ENCODE measurements around the gene GPR78.

GPR78 gene

GRCh38 chr4:8587469-8588195 lies 7.4 kb downstream of the GPR78 start:
- no peak for DNase-seq

GRCh38 chr4:8588196-8588470 lies 7.9 kb downstream of the GPR78 start:
- no peak for DNase-seq

- no peak for DNase-seq
Observed at GRCh38 chr4:8589336-8589735, 9.1 kb downstream of the GPR78 start.

GRCh38 chr4:8589823-8590545 lies 9.8 kb downstream of the GPR78 start:
- DNase-seq = no peak

GRCh38 chr4:8590546-8590880 lies 10.3 kb downstream of the GPR78 start:
- DNase-seq = no peak

- no peak for DNase-seq
Observed at GRCh38 chr4:8591114-8591513, 10.9 kb downstream of the GPR78 start.

- DNase-seq = no peak
Observed at GRCh38 chr4:8591626-8592365, 11.6 kb downstream of the GPR78 start.

- no peak for DNase-seq
Observed at GRCh38 chr4:8592366-8593263, 12.4 kb downstream of the GPR78 start, which contains the start of gene CPZ. Gene CPZ, plus strand, starts transcription at chr4:8592765. Its CDS starts 69 bp downstream, at chr4:8592834.

- DNase-seq = no peak
Observed at GRCh38 chr4:8593264-8594096, 13.3 kb downstream of the GPR78 start.

GRCh38 chr4:8594097-8595038 lies 14.2 kb downstream of the GPR78 start:
- DNase-seq = no peak

- DNase-seq = no peak
Observed at GRCh38 chr4:8595237-8596087, 15.3 kb downstream of the GPR78 start.

GRCh38 chr4:8596891-8597290 lies 16.7 kb downstream of the GPR78 start:
- no peak for DNase-seq

GRCh38 chr4:8597319-8597718 lies 17.1 kb downstream of the GPR78 start:
- DNase-seq = no peak

- DNase-seq = no peak
Observed at GRCh38 chr4:8597791-8598190, 17.6 kb downstream of the GPR78 start.

- no peak for DNase-seq
Observed at GRCh38 chr4:8598391-8599090, 18.3 kb downstream of the GPR78 start.

- no peak for DNase-seq
Observed at GRCh38 chr4:8599091-8599460, 18.9 kb downstream of the GPR78 start.

- no peak for DNase-seq
Observed at GRCh38 chr4:8599657-8600056, 19.5 kb downstream of the GPR78 start.

- no peak for DNase-seq
Observed at GRCh38 chr4:8600266-8600665, 20.1 kb downstream of the GPR78 start.

GRCh38 chr4:8600686-8601085 lies 20.5 kb downstream of the GPR78 start:
- DNase-seq = no peak

Measured in NCI-H1694 (cell line).